ENCODE data around the gene LGALSL. TPM values are rescaled to one million over a fixed set of nuclear protein-coding genes. Genes with fewer than 3 reads are reported as not detected.
A peak's percentile ranks its signal among the peaks of the same experiment; 100 is the strongest.
"Not testable (repeated sequence)": the region's sequence is repeated elsewhere in the genome, so short reads cannot be mapped to it uniquely, and the experiment has no call there.

The LGALSL gene
- total RNA-seq, 4 donors from 2014 or later: 6.8 to 30.0 (median 15.5) TPM

GRCh38 chr2:64442277-64442676, 11.7 kb upstream of the LGALSL start:
- no peak for DNase-seq
- no peaks in the 10 kb centered on the region for H3K4me1 ChIP-seq
- TF ChIP-seq CTCF (IDR thresholded peaks at IDR 0.05) (no peak), POLR2A (IDR thresholded peaks at IDR 0.05) (no peak)
- no peaks in the 10 kb centered on the region for H3K9me3 ChIP-seq
- H3K27me3 ChIP-seq: no peaks in the 10 kb centered on the region
- H3K36me3 ChIP-seq: no peaks in the 10 kb centered on the region
- H3K4me3 ChIP-seq: no peak overlapping the region
- intact Hi-C loops (cut with DNase I; ENCODE audit: low total_unique reads): no loop called here
- H3K27ac ChIP-seq: no peak overlapping the region

GRCh38 chr2:64442801-64443429, 11.0 kb upstream of the LGALSL start:
- no peaks in the 10 kb centered on the region for H3K9me3 ChIP-seq
- intact Hi-C loops (cut with DNase I; ENCODE audit: low total_unique reads): no loop called here
- DNase-seq: no peak
- TF ChIP-seq CTCF (IDR thresholded peaks at IDR 0.05) (no peak), POLR2A (IDR thresholded peaks at IDR 0.05) (no peak)
- no peaks in the 10 kb centered on the region for H3K4me1 ChIP-seq
- no peaks in the 10 kb centered on the region for H3K36me3 ChIP-seq
- no peak overlapping the region for H3K27ac ChIP-seq
- no peak overlapping the region for H3K4me3 ChIP-seq
- no peaks in the 10 kb centered on the region for H3K27me3 ChIP-seq

GRCh38 chr2:64445970-64446369, 8.0 kb upstream of the LGALSL start:
- H3K9me3 ChIP-seq; H3K27me3 ChIP-seq; intact Hi-C loops (cut with DNase I; ENCODE audit: low total_unique reads); DNase-seq; H3K4me1 ChIP-seq; H3K4me3 ChIP-seq; H3K27ac ChIP-seq; H3K36me3 ChIP-seq: not testable (repeated sequence)

- H3K36me3 ChIP-seq: no peaks in the 10 kb centered on the region
- H3K4me1 ChIP-seq: no peaks in the 10 kb centered on the region
- no peaks in the 10 kb centered on the region for H3K27me3 ChIP-seq
- DNase-seq: peak; percentile 54 to 65
- TF ChIP-seq CTCF (IDR thresholded peaks at IDR 0.05) (no peak), POLR2A (IDR thresholded peaks at IDR 0.05) (no peak)
- no peak overlapping the region for H3K4me3 ChIP-seq
- intact Hi-C loops (cut with DNase I; ENCODE audit: low total_unique reads): no loop called here
- no peaks in the 10 kb centered on the region for H3K9me3 ChIP-seq
- H3K27ac ChIP-seq: peak overlapping the region; percentile 39 to 41
Observed at GRCh38 chr2:64447317-64448040, 6.5 kb upstream of the LGALSL start.

- TF ChIP-seq CTCF (IDR thresholded peaks at IDR 0.05) (no peak), POLR2A (IDR thresholded peaks at IDR 0.05) (no peak)
- Histone ChIP-seq H3K27me3 (no peaks in the 10 kb centered on the region), H3K9me3 (no peaks in the 10 kb centered on the region), H3K4me1 (no peaks in the 10 kb centered on the region), H3K27ac (peak overlapping the region; percentile 39 to 41), H3K36me3 (no peaks in the 10 kb centered on the region), H3K4me3 (no peak overlapping the region)
- no peak for DNase-seq
- intact Hi-C loops (cut with DNase I; ENCODE audit: low total_unique reads): no loop called here
Observed at GRCh38 chr2:64448041-64448426, 5.9 kb upstream of the LGALSL start.

Measured in uterus (tissue), 4 donors.